GM23338 (cell line): Measurements from ENCODE around the gene HOXC12.
A peak's percentile ranks its signal among the peaks of the same experiment; 100 is the strongest.

ENCODE experiments used
- CREB1 ChIP-seq: fragments of 250-450 bp; sonication (Bioruptor Pico); IDR thresholded peaks from 2 replicates; pipeline ENCODE4 v1.5.0; 2020; ENCODE audit warnings: low read depth, mild to moderate bottlenecking, moderate library complexity
- CTCF ChIP-seq, 2 experiments: fragments of 200-600 bp in 1 of 2; sonication (generic) in 1 of 2; conservative IDR thresholded peaks; 2 replicates each; pipeline versions ENCODE4 v1.5.1 to v1.6.1; 2016 to 2017; ENCODE audit warnings: antibody characterized with exemption in 2 of 2, low read depth in 2 of 2, mild to moderate bottlenecking in 2 of 2, moderate library complexity in 1 of 2
- ETS1 ChIP-seq: IDR thresholded peaks from 2 replicates; pipeline ENCODE4 v1.6.1; 2016; ENCODE audit warnings: antibody characterized with exemption
- EZH2 ChIP-seq: fragments of 200-600 bp; sonication (generic); IDR thresholded peaks from one replicate; pipeline ENCODE4 v1.8.0; 2017; ENCODE audit warnings: antibody characterized with exemption, mild to moderate bottlenecking, low read depth; ENCODE audit not compliant: unreplicated experiment
- EZH2phosphoT487 ChIP-seq: fragments of 200-600 bp; sonication (generic); IDR thresholded peaks from one replicate; pipeline ENCODE4 v1.8.1; 2018; ENCODE audit warnings: antibody characterized with exemption; ENCODE audit not compliant: unreplicated experiment
- JUNB ChIP-seq: IDR thresholded peaks from one replicate; pipeline ENCODE4 v1.6.1; 2016; ENCODE audit warnings: antibody characterized with exemption; ENCODE audit not compliant: unreplicated experiment
- NANOG ChIP-seq: IDR thresholded peaks from 2 replicates; pipeline ENCODE4 v1.6.1; 2016; ENCODE audit warnings: antibody characterized with exemption, borderline replicate concordance
- POLR2AphosphoS5 ChIP-seq: IDR thresholded peaks from 2 replicates; pipeline ENCODE4 v1.6.1; 2016; ENCODE audit warnings: antibody characterized with exemption, low read depth
- ZNF331 ChIP-seq: fragments of 250-450 bp; sonication (Bioruptor Pico); IDR thresholded peaks from 2 replicates; pipeline ENCODE4 v1.5.0; 2020; ENCODE audit warnings: low read depth, mild to moderate bottlenecking, moderate library complexity
- TF ChIP-seq, protein P1 (sequence below): IDR thresholded peaks from one replicate; pipeline ENCODE4 v1.6.1; 2018; ENCODE audit warnings: antibody characterized with exemption; ENCODE audit not compliant: unreplicated experiment
- TF ChIP-seq, protein P2 (sequence below): fragments of 250-450 bp; sonication (Bioruptor Pico); IDR thresholded peaks from 2 replicates; pipeline ENCODE4 v1.5.0; 2020; ENCODE audit warnings: mild to moderate bottlenecking, moderate library complexity

DNA sequence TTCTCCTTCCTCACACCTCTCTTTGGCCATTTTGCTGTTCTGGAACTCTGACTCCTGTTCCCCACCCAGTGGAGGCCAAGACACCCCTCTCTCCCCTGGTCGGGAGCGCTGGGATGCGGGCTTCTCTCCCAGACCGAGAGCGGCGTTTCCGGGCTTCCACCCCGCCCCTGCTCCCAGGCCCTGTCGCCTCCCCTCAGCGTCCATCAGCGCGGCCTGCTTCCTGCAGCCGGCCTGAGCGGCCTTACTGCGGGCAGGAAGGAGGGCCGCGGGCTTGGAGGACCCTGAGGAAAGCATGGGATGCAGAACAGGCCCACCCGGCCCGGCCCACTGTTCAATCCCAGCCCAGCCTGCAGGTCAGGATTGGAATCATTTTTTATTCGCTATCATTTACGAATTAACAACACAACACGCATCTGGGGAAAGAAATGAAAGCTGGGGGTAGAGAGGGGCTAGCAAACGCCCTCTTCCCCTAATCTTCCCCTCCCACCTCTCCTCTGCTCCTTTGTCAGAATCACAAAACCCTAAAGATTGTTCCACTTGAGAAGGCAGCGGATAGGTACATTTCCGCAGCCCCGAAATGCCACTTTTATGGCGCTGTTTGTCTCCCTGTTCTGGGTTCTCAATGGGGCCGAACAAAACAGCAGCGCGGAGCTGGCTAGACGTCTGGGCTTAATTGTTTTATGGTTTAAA lies 50.3 kb downstream of the HOXC12 start:
- TF ChIP-seq, protein P1, sequence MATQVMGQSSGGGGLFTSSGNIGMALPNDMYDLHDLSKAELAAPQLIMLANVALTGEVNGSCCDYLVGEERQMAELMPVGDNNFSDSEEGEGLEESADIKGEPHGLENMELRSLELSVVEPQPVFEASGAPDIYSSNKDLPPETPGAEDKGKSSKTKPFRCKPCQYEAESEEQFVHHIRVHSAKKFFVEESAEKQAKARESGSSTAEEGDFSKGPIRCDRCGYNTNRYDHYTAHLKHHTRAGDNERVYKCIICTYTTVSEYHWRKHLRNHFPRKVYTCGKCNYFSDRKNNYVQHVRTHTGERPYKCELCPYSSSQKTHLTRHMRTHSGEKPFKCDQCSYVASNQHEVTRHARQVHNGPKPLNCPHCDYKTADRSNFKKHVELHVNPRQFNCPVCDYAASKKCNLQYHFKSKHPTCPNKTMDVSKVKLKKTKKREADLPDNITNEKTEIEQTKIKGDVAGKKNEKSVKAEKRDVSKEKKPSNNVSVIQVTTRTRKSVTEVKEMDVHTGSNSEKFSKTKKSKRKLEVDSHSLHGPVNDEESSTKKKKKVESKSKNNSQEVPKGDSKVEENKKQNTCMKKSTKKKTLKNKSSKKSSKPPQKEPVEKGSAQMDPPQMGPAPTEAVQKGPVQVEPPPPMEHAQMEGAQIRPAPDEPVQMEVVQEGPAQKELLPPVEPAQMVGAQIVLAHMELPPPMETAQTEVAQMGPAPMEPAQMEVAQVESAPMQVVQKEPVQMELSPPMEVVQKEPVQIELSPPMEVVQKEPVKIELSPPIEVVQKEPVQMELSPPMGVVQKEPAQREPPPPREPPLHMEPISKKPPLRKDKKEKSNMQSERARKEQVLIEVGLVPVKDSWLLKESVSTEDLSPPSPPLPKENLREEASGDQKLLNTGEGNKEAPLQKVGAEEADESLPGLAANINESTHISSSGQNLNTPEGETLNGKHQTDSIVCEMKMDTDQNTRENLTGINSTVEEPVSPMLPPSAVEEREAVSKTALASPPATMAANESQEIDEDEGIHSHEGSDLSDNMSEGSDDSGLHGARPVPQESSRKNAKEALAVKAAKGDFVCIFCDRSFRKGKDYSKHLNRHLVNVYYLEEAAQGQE = no peak
- TF ChIP-seq CTCF (conservative IDR thresholded peaks at IDR 0.05; ENCODE audit: low read depth in 2 of 2) (no peak), EZH2 (peak; percentile 95), EZH2phosphoT487 (peak; percentile 19), NANOG (no peak), POLR2AphosphoS5 (no peak), JUNB (no peak), ETS1 (no peak), CREB1 (no peak), ZNF331 (CRISPR knock-in tag) (no peak)
- TF ChIP-seq, protein P2, sequence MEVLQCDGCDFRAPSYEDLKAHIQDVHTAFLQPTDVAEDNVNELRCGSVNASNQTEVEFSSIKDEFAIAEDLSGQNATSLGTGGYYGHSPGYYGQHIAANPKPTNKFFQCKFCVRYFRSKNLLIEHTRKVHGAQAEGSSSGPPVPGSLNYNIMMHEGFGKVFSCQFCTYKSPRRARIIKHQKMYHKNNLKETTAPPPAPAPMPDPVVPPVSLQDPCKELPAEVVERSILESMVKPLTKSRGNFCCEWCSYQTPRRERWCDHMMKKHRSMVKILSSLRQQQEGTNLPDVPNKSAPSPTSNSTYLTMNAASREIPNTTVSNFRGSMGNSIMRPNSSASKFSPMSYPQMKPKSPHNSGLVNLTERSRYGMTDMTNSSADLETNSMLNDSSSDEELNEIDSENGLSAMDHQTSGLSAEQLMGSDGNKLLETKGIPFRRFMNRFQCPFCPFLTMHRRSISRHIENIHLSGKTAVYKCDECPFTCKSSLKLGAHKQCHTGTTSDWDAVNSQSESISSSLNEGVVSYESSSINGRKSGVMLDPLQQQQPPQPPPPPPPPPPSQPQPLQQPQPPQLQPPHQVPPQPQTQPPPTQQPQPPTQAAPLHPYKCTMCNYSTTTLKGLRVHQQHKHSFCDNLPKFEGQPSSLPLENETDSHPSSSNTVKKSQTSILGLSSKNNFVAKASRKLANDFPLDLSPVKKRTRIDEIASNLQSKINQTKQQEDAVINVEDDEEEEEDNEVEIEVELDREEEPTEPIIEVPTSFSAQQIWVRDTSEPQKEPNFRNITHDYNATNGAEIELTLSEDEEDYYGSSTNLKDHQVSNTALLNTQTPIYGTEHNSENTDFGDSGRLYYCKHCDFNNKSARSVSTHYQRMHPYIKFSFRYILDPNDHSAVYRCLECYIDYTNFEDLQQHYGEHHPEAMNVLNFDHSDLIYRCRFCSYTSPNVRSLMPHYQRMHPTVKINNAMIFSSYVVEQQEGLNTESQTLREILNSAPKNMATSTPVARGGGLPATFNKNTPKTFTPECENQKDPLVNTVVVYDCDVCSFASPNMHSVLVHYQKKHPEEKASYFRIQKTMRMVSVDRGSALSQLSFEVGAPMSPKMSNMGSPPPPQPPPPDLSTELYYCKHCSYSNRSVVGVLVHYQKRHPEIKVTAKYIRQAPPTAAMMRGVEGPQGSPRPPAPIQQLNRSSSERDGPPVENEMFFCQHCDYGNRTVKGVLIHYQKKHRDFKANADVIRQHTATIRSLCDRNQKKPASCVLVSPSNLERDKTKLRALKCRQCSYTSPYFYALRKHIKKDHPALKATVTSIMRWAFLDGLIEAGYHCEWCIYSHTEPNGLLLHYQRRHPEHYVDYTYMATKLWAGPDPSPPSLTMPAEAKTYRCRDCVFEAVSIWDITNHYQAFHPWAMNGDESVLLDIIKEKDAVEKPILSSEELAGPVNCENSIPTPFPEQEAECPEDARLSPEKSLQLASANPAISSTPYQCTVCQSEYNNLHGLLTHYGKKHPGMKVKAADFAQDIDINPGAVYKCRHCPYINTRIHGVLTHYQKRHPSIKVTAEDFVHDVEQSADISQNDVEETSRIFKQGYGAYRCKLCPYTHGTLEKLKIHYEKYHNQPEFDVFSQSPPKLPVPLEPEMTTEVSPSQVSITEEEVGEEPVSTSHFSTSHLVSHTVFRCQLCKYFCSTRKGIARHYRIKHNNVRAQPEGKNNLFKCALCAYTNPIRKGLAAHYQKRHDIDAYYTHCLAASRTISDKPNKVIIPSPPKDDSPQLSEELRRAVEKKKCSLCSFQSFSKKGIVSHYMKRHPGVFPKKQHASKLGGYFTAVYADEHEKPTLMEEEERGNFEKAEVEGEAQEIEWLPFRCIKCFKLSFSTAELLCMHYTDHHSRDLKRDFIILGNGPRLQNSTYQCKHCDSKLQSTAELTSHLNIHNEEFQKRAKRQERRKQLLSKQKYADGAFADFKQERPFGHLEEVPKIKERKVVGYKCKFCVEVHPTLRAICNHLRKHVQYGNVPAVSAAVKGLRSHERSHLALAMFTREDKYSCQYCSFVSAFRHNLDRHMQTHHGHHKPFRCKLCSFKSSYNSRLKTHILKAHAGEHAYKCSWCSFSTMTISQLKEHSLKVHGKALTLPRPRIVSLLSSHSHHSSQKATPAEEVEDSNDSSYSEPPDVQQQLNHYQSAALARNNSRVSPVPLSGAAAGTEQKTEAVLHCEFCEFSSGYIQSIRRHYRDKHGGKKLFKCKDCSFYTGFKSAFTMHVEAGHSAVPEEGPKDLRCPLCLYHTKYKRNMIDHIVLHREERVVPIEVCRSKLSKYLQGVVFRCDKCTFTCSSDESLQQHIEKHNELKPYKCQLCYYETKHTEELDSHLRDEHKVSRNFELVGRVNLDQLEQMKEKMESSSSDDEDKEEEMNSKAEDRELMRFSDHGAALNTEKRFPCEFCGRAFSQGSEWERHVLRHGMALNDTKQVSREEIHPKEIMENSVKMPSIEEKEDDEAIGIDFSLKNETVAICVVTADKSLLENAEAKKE = no peak
